ENCODE measurements around the gene OCA2.

DNA sequence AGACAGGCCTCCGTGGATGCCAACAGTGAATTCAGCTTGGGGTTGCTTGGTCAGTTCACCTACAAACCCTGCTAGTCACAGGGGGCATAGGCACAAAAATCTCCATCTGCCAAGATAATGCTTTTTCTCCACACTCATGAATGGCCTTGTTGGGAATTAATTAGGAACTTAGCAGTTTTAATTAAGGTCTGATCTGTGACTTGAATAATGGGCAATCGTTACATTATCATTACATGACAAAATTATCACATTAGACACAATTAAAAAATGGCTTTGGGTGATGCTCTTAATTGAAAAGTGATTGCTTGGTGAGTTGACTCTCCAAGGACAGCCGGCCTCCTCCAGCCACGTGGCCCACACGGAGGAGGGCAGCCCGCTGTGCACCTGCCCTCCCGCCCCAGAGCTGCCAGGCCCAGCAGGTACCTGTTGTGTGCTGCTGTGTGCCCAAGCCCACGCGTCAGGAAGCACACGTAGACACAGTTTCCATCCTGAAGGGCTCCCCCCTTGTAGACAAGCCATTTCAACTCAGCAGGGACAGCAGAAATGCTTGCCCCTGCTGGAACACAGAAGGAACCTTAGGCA, 274.2 kb downstream of the OCA2 start:
- TF ChIP-seq, protein P1, sequence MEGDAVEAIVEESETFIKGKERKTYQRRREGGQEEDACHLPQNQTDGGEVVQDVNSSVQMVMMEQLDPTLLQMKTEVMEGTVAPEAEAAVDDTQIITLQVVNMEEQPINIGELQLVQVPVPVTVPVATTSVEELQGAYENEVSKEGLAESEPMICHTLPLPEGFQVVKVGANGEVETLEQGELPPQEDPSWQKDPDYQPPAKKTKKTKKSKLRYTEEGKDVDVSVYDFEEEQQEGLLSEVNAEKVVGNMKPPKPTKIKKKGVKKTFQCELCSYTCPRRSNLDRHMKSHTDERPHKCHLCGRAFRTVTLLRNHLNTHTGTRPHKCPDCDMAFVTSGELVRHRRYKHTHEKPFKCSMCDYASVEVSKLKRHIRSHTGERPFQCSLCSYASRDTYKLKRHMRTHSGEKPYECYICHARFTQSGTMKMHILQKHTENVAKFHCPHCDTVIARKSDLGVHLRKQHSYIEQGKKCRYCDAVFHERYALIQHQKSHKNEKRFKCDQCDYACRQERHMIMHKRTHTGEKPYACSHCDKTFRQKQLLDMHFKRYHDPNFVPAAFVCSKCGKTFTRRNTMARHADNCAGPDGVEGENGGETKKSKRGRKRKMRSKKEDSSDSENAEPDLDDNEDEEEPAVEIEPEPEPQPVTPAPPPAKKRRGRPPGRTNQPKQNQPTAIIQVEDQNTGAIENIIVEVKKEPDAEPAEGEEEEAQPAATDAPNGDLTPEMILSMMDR (IDR thresholded peaks at IDR 0.05; ENCODE audit: insufficient read depth, low read length), result no peak
- no peak for TF ChIP-seq GABPA (IDR thresholded peaks at IDR 0.05; ENCODE audit: low read depth)

Data from HL-60 (cell line).